HG02973 (cell line): Measurements from ENCODE around the gene OVOL2.

Experiments used
- ATAC-seq: cut with Tn5 transposase; IDR thresholded peaks from one replicate; pipeline ENCODE4 v1.9.1; 2021; ENCODE audit warnings: moderate library complexity; ENCODE audit not compliant: unreplicated experiment

The OVOL2 gene

GRCh38 chr20:17992224-17992637 lies 65.5 kb downstream of the OVOL2 start:
- ATAC-seq = no peak

- no peak for ATAC-seq
These were observed 67.3 kb downstream of the OVOL2 start for GRCh38 chr20:17990278-17990972.

- no peak for ATAC-seq
These were observed 69.7 kb downstream of the OVOL2 start for GRCh38 chr20:17987988-17988387.

GRCh38 chr20:17985388-17986018 lies 72.2 kb downstream of the OVOL2 start:
- ATAC-seq = no peak

GRCh38 chr20:17976305-17976704 lies 81.4 kb downstream of the OVOL2 start:
- ATAC-seq = no peak
